Measurements from ENCODE around the gene ZNF766.
"Not testable (repeated sequence)": the region's sequence is repeated elsewhere in the genome, so short reads cannot be mapped to it uniquely, and the experiment has no call there.

DNA sequence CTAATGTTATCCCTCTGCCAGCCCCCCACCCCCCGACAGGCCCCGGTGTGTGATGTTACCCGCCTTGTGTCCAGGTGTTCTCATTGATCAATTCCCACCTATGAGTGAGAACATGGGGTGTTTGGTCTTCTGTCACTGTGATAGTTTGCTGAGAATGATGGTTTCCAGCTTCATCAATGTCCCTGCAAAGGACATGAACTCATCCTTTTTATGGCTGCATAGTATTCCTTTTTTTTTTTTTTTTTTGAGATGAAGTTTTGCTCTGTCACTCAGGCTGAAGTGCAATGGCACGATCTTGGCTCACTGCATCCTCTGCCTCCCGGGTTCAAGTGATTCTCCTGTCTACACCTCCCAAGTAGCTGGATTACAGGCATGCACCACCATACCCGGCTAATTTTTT is 23.6 kb downstream of the ZNF766 start:
- TF ChIP-seq, protein P1, sequence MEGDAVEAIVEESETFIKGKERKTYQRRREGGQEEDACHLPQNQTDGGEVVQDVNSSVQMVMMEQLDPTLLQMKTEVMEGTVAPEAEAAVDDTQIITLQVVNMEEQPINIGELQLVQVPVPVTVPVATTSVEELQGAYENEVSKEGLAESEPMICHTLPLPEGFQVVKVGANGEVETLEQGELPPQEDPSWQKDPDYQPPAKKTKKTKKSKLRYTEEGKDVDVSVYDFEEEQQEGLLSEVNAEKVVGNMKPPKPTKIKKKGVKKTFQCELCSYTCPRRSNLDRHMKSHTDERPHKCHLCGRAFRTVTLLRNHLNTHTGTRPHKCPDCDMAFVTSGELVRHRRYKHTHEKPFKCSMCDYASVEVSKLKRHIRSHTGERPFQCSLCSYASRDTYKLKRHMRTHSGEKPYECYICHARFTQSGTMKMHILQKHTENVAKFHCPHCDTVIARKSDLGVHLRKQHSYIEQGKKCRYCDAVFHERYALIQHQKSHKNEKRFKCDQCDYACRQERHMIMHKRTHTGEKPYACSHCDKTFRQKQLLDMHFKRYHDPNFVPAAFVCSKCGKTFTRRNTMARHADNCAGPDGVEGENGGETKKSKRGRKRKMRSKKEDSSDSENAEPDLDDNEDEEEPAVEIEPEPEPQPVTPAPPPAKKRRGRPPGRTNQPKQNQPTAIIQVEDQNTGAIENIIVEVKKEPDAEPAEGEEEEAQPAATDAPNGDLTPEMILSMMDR (IDR thresholded peaks at IDR 0.05), result not testable (repeated sequence)
- TF ChIP-seq SIN3A (IDR thresholded peaks at IDR 0.05; ENCODE audit: borderline replicate concordance, insufficient read depth, low read depth, low read length); POLR2AphosphoS5 (IDR thresholded peaks at IDR 0.05; ENCODE audit: low read depth, low read length); TCF7L2 (IDR thresholded peaks at IDR 0.05; ENCODE audit: low read depth, low read length): not testable (repeated sequence)
